Measurements from ENCODE around the gene TMEM244.

The TMEM244 gene

GRCh38 chr6:129801909-129802308, 59.2 kb downstream of the TMEM244 start:
- peaks cover 0 to 6% (median 0%) of the 10 kb centered on the region in 3 donors for H3K9me3 ChIP-seq
- no peaks in the 10 kb centered on the region for H3K36me3 ChIP-seq
- DNase-seq = no peak
- no peak for TF ChIP-seq CTCF (IDR thresholded peaks at IDR 0.05)
- H3K4me3 ChIP-seq = no peak overlapping the region
- H3K4me1 ChIP-seq = no peaks in the 10 kb centered on the region
- no peak overlapping the region for H3K27ac ChIP-seq
- intact Hi-C loops (cut with DNase I; ENCODE audit: low total_unique reads) = no loop called here
- H3K27me3 ChIP-seq = no peaks in the 10 kb centered on the region

DNA sequence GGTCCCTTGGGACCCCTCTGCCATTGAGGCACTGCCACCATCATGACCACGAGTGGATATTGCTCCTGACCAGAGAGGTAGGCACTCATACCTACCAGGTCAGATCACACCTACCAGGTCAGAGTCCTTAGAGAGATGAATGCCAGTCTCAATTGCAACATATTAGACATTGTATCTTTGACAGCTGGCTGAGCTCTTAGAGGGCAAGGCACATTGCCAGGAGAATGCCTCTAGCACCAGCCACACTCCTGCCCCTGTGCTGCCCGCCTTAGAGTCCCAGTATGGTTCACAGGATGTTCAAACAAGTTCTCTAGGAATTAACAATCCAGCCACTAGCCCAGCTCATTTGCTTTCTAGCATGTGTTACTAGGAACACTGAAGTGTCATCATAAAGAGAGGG, 65.9 kb downstream of the TMEM244 start:
- Histone ChIP-seq H3K4me1 (no peaks in the 10 kb centered on the region), H3K27me3 (no peaks in the 10 kb centered on the region), H3K36me3 (no peaks in the 10 kb centered on the region), H3K27ac (no peak overlapping the region), H3K9me3 (no peaks in the 10 kb centered on the region), H3K4me3 (no peak overlapping the region)
- TF ChIP-seq CTCF (IDR thresholded peaks at IDR 0.05) = no peak
- intact Hi-C loops (cut with DNase I; ENCODE audit: low total_unique reads) = no loop called here
- no peak for DNase-seq

DNA sequence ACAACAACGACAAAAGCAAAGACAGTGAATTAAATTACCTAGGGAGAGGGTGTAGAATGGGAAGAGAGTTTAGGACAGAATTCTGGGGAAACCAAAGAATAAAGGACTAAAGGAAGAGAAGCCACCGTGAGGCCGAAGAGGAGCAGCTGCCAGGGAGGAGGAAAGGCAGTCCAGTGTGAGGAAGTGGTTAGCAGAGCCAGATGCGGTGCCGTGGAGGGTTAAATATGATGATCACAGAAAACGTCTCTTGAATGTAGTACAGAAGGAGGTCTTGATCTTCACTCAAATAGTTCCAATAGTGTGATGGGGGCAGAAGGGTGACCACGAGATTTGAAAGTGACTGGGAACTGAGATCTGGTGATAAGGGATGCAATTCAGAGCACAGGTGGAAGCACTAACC, 67.7 kb downstream of the TMEM244 start:
- DNase-seq = no peak
- Histone ChIP-seq H3K36me3 (no peaks in the 10 kb centered on the region), H3K9me3 (no peaks in the 10 kb centered on the region), H3K4me1 (no peaks in the 10 kb centered on the region), H3K27ac (no peak overlapping the region), H3K27me3 (no peaks in the 10 kb centered on the region), H3K4me3 (no peak overlapping the region)
- intact Hi-C loops (cut with DNase I; ENCODE audit: low total_unique reads) = no loop called here
- no peak for TF ChIP-seq CTCF (IDR thresholded peaks at IDR 0.05)

GRCh38 chr6:129792049-129792448, 69.1 kb downstream of the TMEM244 start:
- H3K9me3 ChIP-seq = no peaks in the 10 kb centered on the region
- no peak for DNase-seq
- no peak for TF ChIP-seq CTCF (IDR thresholded peaks at IDR 0.05)
- intact Hi-C loops (cut with DNase I; ENCODE audit: low total_unique reads) = no loop called here
- H3K36me3 ChIP-seq = no peaks in the 10 kb centered on the region
- no peaks in the 10 kb centered on the region for H3K4me1 ChIP-seq
- H3K27me3 ChIP-seq = no peaks in the 10 kb centered on the region
- H3K4me3 ChIP-seq = no peak overlapping the region
- no peak overlapping the region for H3K27ac ChIP-seq

DNA sequence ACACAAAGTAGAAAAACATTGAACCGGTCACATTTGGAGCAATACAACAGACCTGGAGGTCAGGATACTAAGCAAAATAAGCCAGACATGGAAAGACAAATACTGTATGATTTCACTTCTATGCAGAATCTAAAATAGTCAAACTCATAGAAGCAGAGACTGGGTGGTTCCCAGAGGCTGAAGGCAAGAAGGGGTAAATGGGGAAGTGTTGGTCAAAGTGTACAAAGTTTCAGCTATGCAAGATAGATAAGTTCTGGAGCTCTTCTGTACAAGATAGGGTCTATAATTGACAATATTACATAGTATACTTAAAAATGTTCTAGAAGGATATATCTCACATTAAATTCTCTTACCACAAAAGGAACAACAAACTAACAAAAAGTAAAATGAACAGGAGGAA, 70.3 kb downstream of the TMEM244 start:
- no peak overlapping the region for H3K27ac ChIP-seq
- intact Hi-C loops (cut with DNase I; ENCODE audit: low total_unique reads) = no loop called here
- TF ChIP-seq CTCF (IDR thresholded peaks at IDR 0.05) = no peak
- H3K4me1 ChIP-seq = no peaks in the 10 kb centered on the region
- H3K4me3 ChIP-seq = no peak overlapping the region
- H3K9me3 ChIP-seq = no peaks in the 10 kb centered on the region
- no peaks in the 10 kb centered on the region for H3K27me3 ChIP-seq
- H3K36me3 ChIP-seq = no peaks in the 10 kb centered on the region
- no peak for DNase-seq

GRCh38 chr6:129789974-129790373, 71.1 kb downstream of the TMEM244 start:
- H3K4me3 ChIP-seq = no peak overlapping the region
- H3K36me3 ChIP-seq = no peaks in the 10 kb centered on the region
- H3K27me3 ChIP-seq = no peaks in the 10 kb centered on the region
- intact Hi-C loops (cut with DNase I; ENCODE audit: low total_unique reads) = no loop called here
- DNase-seq = no peak
- no peak overlapping the region for H3K27ac ChIP-seq
- H3K4me1 ChIP-seq = no peaks in the 10 kb centered on the region
- no peaks in the 10 kb centered on the region for H3K9me3 ChIP-seq
- no peak for TF ChIP-seq CTCF (IDR thresholded peaks at IDR 0.05)

All from tibial artery (tissue), 4 donors.